Kasumi-1 (cell line): ENCODE measurements around the gene KRT13.
"Not testable (repeated sequence)": the region's sequence is repeated elsewhere in the genome, so short reads cannot be mapped to it uniquely, and the experiment has no call there.

ENCODE experiments used
- DNase-seq, 2 experiments: peaks; one replicate each; lab custom pipeline; 2025; lab: John Stamatoyannopoulos, UW

KRT13 gene

GRCh38 chr17:41505007-41505808, at the start of gene KRT13:
KRT13 (minus strand) TSS chr17:41505612; CDS start chr17:41505550, 62 bp downstream.
- no peak for DNase-seq

- no peak for DNase-seq
These were observed 48.7 kb upstream of the KRT13 start for GRCh38 chr17:41553987-41554680.

GRCh38 chr17:41553176-41553575, 47.8 kb upstream of the KRT13 start:
- DNase-seq: no peak

- DNase-seq: no peak
These were observed 47.0 kb upstream of the KRT13 start for GRCh38 chr17:41552455-41552854.

GRCh38 chr17:41551365-41551764, 46.0 kb upstream of the KRT13 start:
- no peak for DNase-seq

GRCh38 chr17:41549596-41550039, 44.2 kb upstream of the KRT13 start:
- DNase-seq: no peak

- peak; percentile 74 to 86 for DNase-seq
These were observed 43.6 kb upstream of the KRT13 start for GRCh38 chr17:41548844-41549595.

- peak; percentile 58 to 64 for DNase-seq
These were observed 42.8 kb upstream of the KRT13 start for GRCh38 chr17:41547921-41548843.

- DNase-seq: no peak
These were observed 42.0 kb upstream of the KRT13 start for GRCh38 chr17:41547378-41547841.

- no peak for DNase-seq
These were observed 41.4 kb upstream of the KRT13 start for GRCh38 chr17:41546819-41547218.

GRCh38 chr17:41545829-41546410, 40.5 kb upstream of the KRT13 start:
- no peak for DNase-seq

GRCh38 chr17:41544935-41545334, 39.5 kb upstream of the KRT13 start:
- DNase-seq: no peak

- DNase-seq: no peak
These were observed 39.1 kb upstream of the KRT13 start for GRCh38 chr17:41544491-41544892.

GRCh38 chr17:41542786-41543185, 37.4 kb upstream of the KRT13 start:
- DNase-seq: not testable (repeated sequence)

- DNase-seq: no peak
These were observed 36.9 kb upstream of the KRT13 start for GRCh38 chr17:41542357-41542756.

GRCh38 chr17:41540921-41541625, 35.7 kb upstream of the KRT13 start:
- no peak for DNase-seq

- no peak for DNase-seq
These were observed 34.7 kb upstream of the KRT13 start for GRCh38 chr17:41539979-41540701.

GRCh38 chr17:41539071-41539492, 33.7 kb upstream of the KRT13 start:
- DNase-seq: no peak

- DNase-seq: no peak
These were observed 33.2 kb upstream of the KRT13 start for GRCh38 chr17:41538565-41538991.

- DNase-seq: no peak
These were observed 32.6 kb upstream of the KRT13 start for GRCh38 chr17:41537990-41538389.
